WERI-Rb-1 (cell line): ENCODE data around the gene LYZ.

Experiments used
- DNase-seq: peaks from one replicate; pipeline ENCODE4 v3.0.0-alpha.2; 2020
- H3K27ac ChIP-seq: fragments of 250-450 bp; sonication (Bioruptor Pico); 2 replicates; pipeline ENCODE4 v1.5.1; 2020; ENCODE audit warnings: mild to moderate bottlenecking, moderate library complexity
- H3K27me3 ChIP-seq: fragments of 250-450 bp; sonication (Bioruptor Pico); 2 replicates; pipeline ENCODE4 v1.5.1; 2021; ENCODE audit warnings: mild to moderate bottlenecking, low read depth, moderate library complexity; ENCODE audit not compliant: insufficient read depth, severe bottlenecking
- H3K36me3 ChIP-seq: fragments of 250-450 bp; sonication (Bioruptor Pico); 2 replicates; pipeline ENCODE4 v1.5.1; 2020; ENCODE audit warnings: mild to moderate bottlenecking, moderate library complexity
- H3K4me3 ChIP-seq: 2 replicates; pipeline ENCODE4 v1.5.1; 2011; ENCODE audit warnings: low read depth, mild to moderate bottlenecking, control low read depth, low read length
- H3K9me3 ChIP-seq: fragments of 250-450 bp; sonication (Bioruptor Pico); 2 replicates; pipeline ENCODE4 v1.5.1; 2021; ENCODE audit warnings: mild to moderate bottlenecking, moderate library complexity; ENCODE audit not compliant: severe bottlenecking
- TF ChIP-seq, protein P1 (sequence below): IDR thresholded peaks from 2 replicates; pipeline ENCODE4 v1.5.1; 2011; ENCODE audit warnings: low read depth, mild to moderate bottlenecking, control low read depth, inconsistent platforms, low read length

The LYZ gene

DNA sequence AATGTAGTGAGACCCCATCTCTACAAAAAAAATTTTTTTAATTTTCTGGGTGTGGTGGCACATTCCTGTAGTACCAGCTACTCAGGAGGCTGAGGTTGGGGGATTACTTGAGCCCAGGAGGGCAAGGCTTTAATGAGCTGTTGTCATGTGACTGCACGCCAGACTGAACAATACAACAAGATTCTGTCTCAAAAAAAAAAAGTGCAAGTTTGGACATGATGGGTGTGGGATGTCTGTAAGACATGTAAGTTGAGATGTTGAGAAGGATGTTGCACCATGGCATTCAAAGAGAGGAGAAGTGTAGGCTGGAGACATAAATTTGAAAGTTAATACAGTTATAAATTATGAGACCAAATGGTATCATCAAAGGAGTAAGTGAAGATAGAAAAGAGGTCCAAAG, 34.9 kb downstream of the LYZ start:
- no peaks in the 10 kb centered on the region for H3K27me3 ChIP-seq
- H3K9me3 ChIP-seq = no peaks in the 10 kb centered on the region
- DNase-seq = no peak
- TF ChIP-seq, protein P1, sequence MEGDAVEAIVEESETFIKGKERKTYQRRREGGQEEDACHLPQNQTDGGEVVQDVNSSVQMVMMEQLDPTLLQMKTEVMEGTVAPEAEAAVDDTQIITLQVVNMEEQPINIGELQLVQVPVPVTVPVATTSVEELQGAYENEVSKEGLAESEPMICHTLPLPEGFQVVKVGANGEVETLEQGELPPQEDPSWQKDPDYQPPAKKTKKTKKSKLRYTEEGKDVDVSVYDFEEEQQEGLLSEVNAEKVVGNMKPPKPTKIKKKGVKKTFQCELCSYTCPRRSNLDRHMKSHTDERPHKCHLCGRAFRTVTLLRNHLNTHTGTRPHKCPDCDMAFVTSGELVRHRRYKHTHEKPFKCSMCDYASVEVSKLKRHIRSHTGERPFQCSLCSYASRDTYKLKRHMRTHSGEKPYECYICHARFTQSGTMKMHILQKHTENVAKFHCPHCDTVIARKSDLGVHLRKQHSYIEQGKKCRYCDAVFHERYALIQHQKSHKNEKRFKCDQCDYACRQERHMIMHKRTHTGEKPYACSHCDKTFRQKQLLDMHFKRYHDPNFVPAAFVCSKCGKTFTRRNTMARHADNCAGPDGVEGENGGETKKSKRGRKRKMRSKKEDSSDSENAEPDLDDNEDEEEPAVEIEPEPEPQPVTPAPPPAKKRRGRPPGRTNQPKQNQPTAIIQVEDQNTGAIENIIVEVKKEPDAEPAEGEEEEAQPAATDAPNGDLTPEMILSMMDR = no peak
- peaks cover 31% of the 10 kb centered on the region for H3K36me3 ChIP-seq
- H3K4me3 ChIP-seq = no peak overlapping the region
- no peak overlapping the region for H3K27ac ChIP-seq

GRCh38 chr12:69385038-69385437, 36.9 kb downstream of the LYZ start:
- TF ChIP-seq, protein P1 = no peak
- Histone ChIP-seq H3K27me3 (no peaks in the 10 kb centered on the region), H3K36me3 (peaks cover 26% of the 10 kb centered on the region), H3K27ac (no peak overlapping the region), H3K4me3 (no peak overlapping the region), H3K9me3 (no peaks in the 10 kb centered on the region)
- no peak for DNase-seq

GRCh38 chr12:69386921-69387320, 38.7 kb downstream of the LYZ start:
- peaks cover 33% of the 10 kb centered on the region for H3K36me3 ChIP-seq
- no peaks in the 10 kb centered on the region for H3K9me3 ChIP-seq
- H3K27me3 ChIP-seq = no peaks in the 10 kb centered on the region
- TF ChIP-seq, protein P1 = no peak
- no peak overlapping the region for H3K27ac ChIP-seq
- H3K4me3 ChIP-seq = no peak overlapping the region
- DNase-seq = no peak

- peaks cover 34% of the 10 kb centered on the region for H3K36me3 ChIP-seq
- no peaks in the 10 kb centered on the region for H3K27me3 ChIP-seq
- H3K9me3 ChIP-seq = no peaks in the 10 kb centered on the region
- no peak overlapping the region for H3K4me3 ChIP-seq
- H3K27ac ChIP-seq = no peak overlapping the region
- no peak for DNase-seq
- TF ChIP-seq, protein P1 = 0 out of 2 replicates have a peak, but pooled peaks have one; percentile 3
These were observed 40.2 kb downstream of the LYZ start for GRCh38 chr12:69388371-69388770.

- H3K27ac ChIP-seq = no peak overlapping the region
- peaks cover 32% of the 10 kb centered on the region for H3K36me3 ChIP-seq
- no peaks in the 10 kb centered on the region for H3K9me3 ChIP-seq
- H3K4me3 ChIP-seq = no peak overlapping the region
- H3K27me3 ChIP-seq = no peaks in the 10 kb centered on the region
- TF ChIP-seq, protein P1 = no peak
- DNase-seq = no peak
These were observed 41.6 kb downstream of the LYZ start for GRCh38 chr12:69389831-69390230.

DNA sequence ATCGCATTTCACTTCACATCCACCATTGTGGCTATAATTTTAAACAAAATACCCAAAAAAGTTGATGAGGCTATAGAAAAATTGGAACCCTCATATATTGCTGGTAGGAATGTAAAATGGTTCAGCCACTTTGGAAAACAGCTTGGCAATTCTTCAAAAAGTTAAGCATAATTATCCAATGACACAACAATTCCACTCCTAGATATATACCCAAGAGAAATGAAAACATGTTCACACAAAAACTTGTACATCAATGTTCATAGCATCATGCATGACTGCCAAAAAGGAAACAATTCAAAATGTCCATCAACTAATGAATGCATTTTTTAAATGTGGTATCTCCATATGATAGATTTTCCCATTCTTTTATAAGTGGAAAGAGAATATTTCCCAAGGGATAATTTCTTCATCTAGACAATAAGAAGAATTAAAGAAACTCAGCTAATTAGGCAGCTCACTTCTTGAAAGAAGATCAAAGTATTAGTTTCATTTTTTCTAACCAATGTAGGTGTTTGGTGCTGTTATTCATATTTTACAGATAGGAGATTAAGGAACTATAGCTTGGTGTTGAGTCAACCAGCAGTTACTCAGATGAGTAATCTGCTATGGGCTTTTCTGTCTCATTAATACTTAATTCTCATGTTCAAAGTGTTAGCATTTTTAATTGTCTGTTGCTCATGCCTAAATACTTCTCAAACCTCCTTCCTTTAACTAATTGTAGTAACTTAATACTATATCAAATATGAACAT, 44.2 kb downstream of the LYZ start:
- Histone ChIP-seq H3K4me3 (no peak overlapping the region), H3K9me3 (no peaks in the 10 kb centered on the region), H3K36me3 (peaks cover 39% of the 10 kb centered on the region), H3K27me3 (no peaks in the 10 kb centered on the region), H3K27ac (no peak overlapping the region)
- TF ChIP-seq, protein P1 = no peak
- DNase-seq = no peak
